NT2/D1 (cell line): ENCODE data around the gene SMIM28.

Source experiments
- SUZ12 ChIP-seq: IDR thresholded peaks from 2 replicates; pipeline ENCODE4 v1.6.1; 2011; ENCODE audit not compliant: insufficient read length, insufficient read depth; ENCODE audit errors: extremely low read depth
- ZNF274 ChIP-seq: IDR thresholded peaks from 2 replicates; pipeline ENCODE4 v1.6.1; 2011; ENCODE audit warnings: mild to moderate bottlenecking, low read depth, low read length

GRCh38 chr6:138347864-138348263 is 29.8 kb upstream of the SMIM28 start:
- TF ChIP-seq ZNF274, result no peak
- TF ChIP-seq SUZ12, result no peak
